ENCODE data around the gene KRT84. TPM values are rescaled to one million over a fixed set of nuclear protein-coding genes. Genes with fewer than 3 reads are reported as not detected.
A peak's percentile ranks its signal among the peaks of the same experiment; 100 is the strongest.
"Not testable (repeated sequence)": the region's sequence is repeated elsewhere in the genome, so short reads cannot be mapped to it uniquely, and the experiment has no call there.

The KRT84 gene
- total RNA-seq, 2 donors from 2014 or later: not detected

DNA sequence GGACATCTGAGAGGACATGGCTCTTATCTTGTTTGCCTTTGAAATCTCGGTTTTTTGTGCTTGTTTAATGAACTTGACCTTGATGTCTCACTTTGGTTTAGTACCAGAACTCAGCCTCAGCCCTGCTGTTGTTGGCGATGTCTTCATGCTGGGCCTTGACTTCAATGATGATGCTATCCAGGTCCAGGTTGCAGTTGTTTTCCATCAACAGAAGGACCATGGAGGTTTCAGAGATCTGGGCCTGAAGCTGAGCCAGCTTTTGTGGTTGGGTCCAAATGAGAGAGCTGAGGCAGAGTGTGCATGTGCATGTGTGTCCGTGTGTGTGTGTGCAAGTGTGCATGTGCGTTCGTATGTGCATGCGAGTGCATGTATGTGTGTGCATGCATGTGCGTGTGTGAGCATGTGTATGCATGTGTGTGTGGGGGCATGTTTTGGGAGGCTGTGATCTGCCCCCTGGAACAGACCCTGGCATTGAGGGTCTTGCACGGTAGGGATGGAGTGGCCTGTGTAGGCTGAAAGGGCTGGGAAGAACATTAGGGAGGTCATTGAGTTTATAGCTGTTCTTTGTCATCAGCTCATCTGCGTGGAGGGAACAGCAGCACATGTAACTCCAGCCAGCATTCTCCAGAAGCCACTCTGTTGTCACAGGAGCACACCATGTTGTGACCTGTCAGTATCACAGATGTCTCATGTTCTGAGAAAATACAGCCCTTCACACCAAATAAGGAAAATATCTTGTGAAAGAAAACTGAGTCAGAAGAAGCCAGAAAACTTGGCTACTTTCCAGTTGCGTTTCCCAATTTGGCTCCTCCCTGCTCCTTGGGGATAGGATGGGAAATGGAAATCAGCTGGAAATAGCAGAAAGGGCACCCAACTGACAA lies 30.7 kb upstream of the KRT84 start:
- no peaks in the 10 kb centered on the region for H3K36me3 Mint-ChIP-seq
- peak overlapping the region in 1 of 2 donors; percentile 33 for H3K27ac Mint-ChIP-seq
- no peak for DNase-seq (ENCODE audit: low spot score in 2 of 2)
- ATAC-seq: no peak
- no peaks in the 10 kb centered on the region for H3K9me3 Mint-ChIP-seq

DNA sequence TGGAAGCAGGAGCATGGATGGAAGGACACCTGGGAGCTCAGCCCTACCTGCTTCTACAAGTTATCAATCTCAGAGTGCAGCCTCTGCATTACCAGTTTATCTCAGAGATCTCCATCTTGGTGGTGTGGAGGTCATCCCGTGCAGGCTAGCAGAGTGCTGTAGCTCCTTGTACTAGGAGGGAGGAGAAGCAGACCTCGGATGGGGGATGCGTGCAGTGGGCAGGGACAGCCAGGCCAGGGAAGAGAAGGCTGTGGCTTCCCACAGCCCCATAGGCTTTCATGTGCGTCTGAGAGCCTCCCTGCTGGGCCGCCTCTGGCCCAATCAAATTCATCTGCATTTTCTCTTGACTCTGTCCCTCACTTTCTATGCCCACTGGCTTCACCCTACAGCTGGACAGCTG lies 29.5 kb upstream of the KRT84 start:
- ATAC-seq: no peak
- DNase-seq (ENCODE audit: low spot score in 2 of 2): no peak
- Mint-ChIP-seq H3K9me3 (no peaks in the 10 kb centered on the region), H3K27ac (no peak overlapping the region), H3K36me3 (no peaks in the 10 kb centered on the region)

DNA sequence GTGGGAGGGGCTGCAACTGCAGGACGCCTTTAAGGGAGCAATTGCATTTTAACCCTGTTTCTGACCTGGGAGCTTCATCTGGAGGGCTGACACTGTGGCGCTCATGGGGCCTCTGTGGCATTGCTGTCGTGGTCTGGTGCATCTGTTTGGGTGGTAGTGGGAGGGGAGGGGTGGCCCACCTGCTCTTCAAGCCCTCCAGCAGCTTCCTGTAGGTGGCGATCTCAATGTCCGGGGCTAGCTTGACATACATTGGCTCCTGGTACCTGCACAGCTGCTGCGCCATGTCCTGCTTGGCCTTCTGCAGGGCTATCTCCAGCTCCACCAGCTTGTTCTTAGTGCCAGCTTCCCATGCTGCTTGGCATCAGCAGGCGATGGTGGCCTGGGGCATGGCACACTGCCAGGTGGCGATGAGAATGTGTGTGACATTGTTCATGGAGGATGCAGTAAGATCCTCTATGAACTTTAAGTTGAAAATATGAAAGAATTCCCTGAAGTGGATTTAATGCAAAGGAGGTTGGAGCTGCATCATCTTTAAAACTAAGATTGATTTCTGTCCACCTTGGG lies 28.4 kb upstream of the KRT84 start:
- no peaks in the 10 kb centered on the region for H3K9me3 Mint-ChIP-seq
- no peak overlapping the region for H3K27ac Mint-ChIP-seq

DNA sequence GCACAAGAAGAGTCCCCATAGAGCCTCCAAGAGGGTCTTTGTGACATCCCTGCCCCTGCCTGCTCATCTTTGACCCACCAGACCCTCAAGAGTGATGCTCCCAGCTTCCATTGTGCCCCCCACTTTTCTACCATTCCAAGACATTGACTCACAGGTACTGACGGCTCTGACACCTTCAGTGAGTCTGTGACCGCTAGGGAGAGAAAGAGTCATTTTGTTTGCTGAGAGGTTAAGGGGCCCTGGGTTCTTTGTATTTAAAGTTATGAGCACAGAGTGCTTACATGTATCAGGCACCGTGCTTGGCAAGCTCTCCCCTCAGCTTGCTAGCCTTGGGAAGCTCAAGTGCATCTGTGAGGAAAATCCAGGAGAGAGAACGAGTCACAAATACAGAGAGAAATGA lies 27.8 kb upstream of the KRT84 start:
- H3K27ac Mint-ChIP-seq: no peak overlapping the region
- no peaks in the 10 kb centered on the region for H3K9me3 Mint-ChIP-seq
- no peak for DNase-seq (ENCODE audit: low spot score in 2 of 2)
- H3K36me3 Mint-ChIP-seq: no peaks in the 10 kb centered on the region
- ATAC-seq: no peak

More for the DNA sequence above, 28.4 kb upstream of the KRT84 start:
- ATAC-seq (no peak), DNase-seq (ENCODE audit: low spot score in 2 of 2) (no peak)
- H3K36me3 Mint-ChIP-seq: no peaks in the 10 kb centered on the region

DNA sequence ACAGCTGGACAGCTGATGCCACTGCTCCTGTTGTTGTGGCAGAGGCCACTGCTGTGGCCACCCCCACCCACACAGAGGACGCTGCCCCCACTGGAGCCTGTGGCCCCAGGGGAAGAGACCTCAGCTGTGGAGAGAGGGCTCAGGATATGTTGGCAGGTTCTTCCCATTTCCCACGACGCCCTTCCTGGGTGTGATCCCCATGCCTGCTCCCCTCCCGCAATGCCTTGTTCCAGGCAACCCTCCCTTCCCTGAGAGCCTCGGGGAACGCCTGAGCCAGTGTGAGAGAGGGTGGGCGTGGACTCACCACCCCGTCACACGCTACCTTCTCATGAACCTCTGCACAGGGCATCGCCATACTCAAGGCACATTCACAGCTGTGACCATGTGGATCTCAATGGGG lies 26.4 kb upstream of the KRT84 start:
- no peaks in the 10 kb centered on the region for H3K36me3 Mint-ChIP-seq
- no peaks in the 10 kb centered on the region for H3K9me3 Mint-ChIP-seq
- peak overlapping the region in 1 of 2 donors; percentile 79 for H3K27ac Mint-ChIP-seq
- no peak for DNase-seq (ENCODE audit: low spot score in 2 of 2)
- ATAC-seq: no peak

DNA sequence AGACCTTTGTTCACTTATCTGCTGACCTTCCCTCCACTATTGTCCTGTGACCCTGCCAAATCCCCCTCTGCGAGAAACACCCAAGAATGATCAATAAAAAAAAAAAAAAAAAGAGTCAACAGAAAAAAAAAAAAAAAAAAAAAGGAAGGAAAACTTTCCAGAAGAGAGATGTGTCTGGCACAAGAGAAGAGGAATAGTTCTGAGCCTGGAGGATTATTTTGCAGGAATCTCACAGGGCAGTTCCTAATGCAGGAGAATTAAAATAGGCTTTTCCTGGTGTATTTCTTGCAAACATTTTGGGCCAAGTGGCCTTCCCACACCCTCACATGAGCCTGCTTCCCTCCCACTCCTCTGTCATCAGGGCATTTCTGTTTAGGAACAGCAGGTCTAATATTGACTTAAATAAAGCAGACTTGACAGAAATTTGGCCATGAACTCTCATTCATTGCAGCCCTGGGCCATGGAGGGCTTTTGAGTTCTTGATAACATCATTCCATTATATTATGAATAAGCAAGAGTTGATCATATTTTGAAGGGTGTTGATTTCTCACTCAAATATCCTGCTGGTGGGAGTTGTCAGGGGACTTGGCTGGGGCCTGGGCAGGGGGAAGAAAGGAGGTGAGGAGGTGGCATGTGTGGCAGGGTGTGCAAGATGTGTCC lies 25.3 kb upstream of the KRT84 start:
- H3K36me3 Mint-ChIP-seq; DNase-seq (ENCODE audit: low spot score in 2 of 2); H3K9me3 Mint-ChIP-seq; H3K27ac Mint-ChIP-seq; ATAC-seq: not testable (repeated sequence)

DNA sequence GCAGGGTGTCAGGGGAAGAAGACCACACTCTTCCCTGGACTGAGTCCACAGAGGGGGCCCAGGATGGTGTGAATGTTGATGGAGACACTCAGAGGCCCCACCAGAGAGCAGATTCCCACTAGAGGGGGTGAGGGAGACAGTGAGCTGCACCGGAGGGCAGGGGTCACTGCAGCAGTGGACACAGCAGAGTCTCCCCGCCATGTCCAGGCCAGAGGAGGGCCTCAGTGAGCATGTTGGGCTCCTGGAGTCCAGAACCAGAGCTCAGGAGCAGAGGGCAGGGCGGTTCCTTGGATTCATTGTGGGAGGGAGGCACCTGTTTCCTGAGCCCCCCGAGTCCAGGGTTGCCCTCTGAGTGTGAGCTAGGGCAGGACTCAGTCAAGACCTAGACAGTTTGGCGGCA lies 22.5 kb upstream of the KRT84 start:
- no peaks in the 10 kb centered on the region for H3K36me3 Mint-ChIP-seq
- DNase-seq (ENCODE audit: low spot score in 2 of 2): no peak
- no peak overlapping the region for H3K27ac Mint-ChIP-seq
- H3K9me3 Mint-ChIP-seq: no peaks in the 10 kb centered on the region
- ATAC-seq: no peak

DNA sequence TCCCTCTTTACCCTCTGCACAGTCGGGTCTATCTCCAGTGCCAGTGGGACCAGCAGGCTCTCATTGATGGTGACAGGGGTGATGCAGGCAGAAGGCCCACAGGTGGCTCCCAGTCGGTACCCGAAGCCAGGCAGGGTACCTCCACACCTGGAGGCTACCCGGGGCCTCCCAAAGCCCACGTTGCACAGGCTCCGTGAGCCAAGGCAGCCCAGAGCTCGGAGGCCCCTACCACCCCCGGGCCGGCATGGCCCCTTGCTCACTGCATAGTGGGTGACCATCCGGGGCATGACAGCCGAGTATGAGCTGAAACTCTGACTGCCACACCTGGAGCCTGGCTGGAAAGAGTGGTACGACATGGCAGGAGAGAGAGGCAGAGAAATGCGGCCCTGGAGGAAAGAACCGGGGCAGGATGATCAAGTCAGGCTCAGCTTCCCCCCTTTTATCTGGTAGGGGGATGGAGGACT lies 20.5 kb upstream of the KRT84 start, which contains the start of gene KRT82:
Gene KRT82 (minus strand): TSS at position 414 of the 464 bp plus-strand sequence. CDS start 58 bp downstream, at position 356.
- ATAC-seq (no peak), DNase-seq (ENCODE audit: low spot score in 2 of 2) (no peak)
- Mint-ChIP-seq H3K9me3 (no peaks in the 10 kb centered on the region), H3K36me3 (no peaks in the 10 kb centered on the region), H3K27ac (peak within 1 kb of the TSS in 1 of 2 donors; percentile 68)

DNA sequence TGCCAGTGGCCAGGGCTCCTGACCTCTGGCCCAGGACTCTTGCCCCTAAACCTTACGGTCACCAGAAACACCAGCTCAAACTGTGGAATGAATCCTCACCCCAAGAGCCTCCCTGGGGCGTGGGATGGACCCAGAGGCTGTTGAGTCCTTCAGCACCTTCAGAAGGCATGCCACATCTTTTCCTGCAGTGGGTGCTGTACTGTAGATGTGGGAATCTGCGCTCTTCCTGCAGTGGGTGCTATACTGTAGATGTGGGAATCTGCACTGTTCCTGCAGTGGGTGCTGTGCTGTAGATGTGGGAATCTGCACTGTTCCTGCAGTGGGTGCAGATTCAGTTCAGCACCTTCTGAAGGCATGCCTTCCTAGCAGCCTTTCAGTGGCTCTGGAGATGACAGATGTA lies 19.5 kb upstream of the KRT84 start:
- Mint-ChIP-seq H3K9me3 (no peaks in the 10 kb centered on the region), H3K36me3 (no peaks in the 10 kb centered on the region), H3K27ac (no peak overlapping the region)
- ATAC-seq (no peak), DNase-seq (ENCODE audit: low spot score in 2 of 2) (no peak)

DNA sequence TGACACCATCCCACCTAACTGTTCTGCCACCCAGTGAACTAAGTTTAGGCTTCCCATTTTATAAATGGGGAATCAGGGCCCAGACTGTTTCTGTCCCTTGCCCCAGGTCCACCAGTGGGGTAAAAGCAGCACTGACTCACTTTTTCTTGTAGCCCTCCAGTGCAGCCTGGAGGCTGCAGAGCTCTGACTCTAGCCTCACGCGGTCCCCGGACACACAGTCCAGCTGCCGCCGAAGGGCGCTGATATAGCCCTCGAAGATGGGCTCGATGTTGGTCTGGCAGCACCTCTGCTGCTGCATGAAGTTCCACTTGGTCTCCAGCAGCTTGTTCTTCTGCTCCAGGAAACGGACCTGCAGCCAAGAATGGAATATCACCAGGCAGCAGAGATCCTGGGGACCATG lies 18.1 kb upstream of the KRT84 start:
- ATAC-seq (no peak), DNase-seq (ENCODE audit: low spot score in 2 of 2) (no peak)
- no peaks in the 10 kb centered on the region for H3K9me3 Mint-ChIP-seq
- H3K27ac Mint-ChIP-seq: no peak overlapping the region
- H3K36me3 Mint-ChIP-seq: no peaks in the 10 kb centered on the region

DNA sequence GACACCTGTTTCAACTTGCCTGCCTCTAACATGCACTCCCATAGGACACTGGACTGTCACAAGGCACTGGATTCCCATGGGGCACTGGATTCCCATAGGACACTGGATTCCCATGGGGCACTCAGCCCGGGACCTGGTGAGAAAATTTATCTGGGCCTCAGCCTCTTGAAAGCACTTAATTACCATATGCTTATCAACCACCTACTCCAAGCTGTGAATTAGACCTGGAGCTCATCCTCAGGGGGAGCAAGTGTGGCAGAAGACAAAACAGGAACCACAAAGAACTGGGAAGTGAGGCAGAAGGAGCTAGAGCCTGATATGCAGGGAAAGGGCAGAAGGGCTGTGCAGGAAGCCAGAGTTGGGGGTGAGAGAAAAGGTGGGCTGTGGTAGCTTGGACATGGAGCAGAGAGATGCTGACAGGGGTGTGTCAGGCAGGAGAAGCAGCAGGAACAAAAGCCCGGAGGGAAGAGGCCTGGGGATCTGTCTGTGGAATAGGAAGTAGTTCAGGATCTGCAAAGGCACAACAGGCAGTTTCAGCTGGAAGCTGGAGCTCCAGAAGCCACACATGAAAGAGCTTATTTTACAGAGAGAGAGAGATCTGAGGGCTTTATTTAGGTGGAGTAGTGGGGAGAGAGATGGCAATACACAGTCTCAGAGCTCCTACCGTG lies 17.6 kb upstream of the KRT84 start:
- no peak for ATAC-seq
- H3K36me3 Mint-ChIP-seq: no peaks in the 10 kb centered on the region
- H3K9me3 Mint-ChIP-seq: no peaks in the 10 kb centered on the region
- peak overlapping the region in 1 of 2 donors; percentile 44 for H3K27ac Mint-ChIP-seq
- no peak for DNase-seq (ENCODE audit: low spot score in 2 of 2)

DNA sequence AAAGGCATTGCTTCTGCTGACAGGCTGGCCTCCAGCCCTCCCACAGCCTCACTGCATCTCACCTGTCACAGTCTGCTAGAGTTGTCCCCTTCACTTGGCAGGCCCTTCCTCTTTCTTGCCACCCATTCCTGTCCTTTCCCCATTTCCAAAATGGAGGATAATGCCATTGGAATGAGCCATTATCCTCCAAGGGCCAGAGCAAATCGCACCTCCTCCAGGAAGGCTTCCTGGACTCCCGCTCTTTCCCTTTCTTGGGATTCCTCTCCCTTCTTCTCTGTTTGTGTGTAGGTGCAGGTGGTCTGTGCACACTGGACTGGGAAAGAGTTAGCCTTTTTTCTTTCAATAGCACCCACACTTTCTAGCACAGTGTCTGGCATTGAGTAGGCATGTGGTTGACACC lies 16.9 kb upstream of the KRT84 start:
- Mint-ChIP-seq H3K27ac (no peak overlapping the region), H3K36me3 (no peaks in the 10 kb centered on the region), H3K9me3 (no peaks in the 10 kb centered on the region)
- ATAC-seq: no peak
- DNase-seq (ENCODE audit: low spot score in 2 of 2): no peak

DNA sequence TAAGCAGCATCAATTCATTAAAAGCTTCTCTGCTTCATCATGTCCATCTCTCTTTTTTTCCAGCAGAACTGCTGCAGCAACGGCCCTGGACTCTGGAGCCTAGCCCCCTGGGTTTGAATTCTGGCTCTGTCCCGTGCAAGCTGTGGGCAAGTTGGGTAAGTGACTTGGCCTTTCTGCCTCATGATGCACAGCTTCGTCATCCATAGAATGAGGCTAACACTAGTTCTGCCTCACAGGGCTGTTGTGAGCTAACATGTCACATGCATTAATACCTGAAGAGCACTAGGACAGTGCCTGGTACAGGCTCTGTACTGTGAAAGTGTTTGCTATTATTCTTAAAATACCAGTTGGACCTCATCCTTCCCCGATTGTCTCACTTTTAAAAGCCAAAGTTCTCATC lies 16.5 kb upstream of the KRT84 start:
- H3K9me3 Mint-ChIP-seq: no peaks in the 10 kb centered on the region
- no peak overlapping the region for H3K27ac Mint-ChIP-seq
- H3K36me3 Mint-ChIP-seq: no peaks in the 10 kb centered on the region
- ATAC-seq: no peak
- DNase-seq (ENCODE audit: low spot score in 2 of 2): no peak

DNA sequence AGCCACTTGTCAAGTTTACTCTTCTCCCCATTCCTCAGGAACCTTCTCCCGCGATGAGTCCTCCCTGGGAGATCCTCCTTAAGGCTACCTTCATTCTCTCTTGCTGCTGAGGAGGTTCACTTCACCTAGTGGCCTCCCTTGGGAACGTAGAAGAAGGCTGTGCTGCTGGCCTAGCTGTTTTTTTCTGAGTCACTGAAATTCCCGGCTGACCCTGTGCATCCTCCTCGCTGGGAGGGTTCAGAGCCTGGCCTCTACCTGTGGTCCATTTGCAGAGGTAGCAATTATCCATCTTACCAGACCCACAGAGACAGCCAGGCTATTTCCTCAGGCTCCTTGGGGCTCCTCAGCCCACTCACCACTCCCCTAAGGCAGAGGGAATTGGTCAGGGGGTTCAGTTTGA lies 16.1 kb upstream of the KRT84 start:
- ATAC-seq: no peak
- no peak overlapping the region for H3K27ac Mint-ChIP-seq
- no peak for DNase-seq (ENCODE audit: low spot score in 2 of 2)
- no peaks in the 10 kb centered on the region for H3K36me3 Mint-ChIP-seq
- H3K9me3 Mint-ChIP-seq: no peaks in the 10 kb centered on the region

DNA sequence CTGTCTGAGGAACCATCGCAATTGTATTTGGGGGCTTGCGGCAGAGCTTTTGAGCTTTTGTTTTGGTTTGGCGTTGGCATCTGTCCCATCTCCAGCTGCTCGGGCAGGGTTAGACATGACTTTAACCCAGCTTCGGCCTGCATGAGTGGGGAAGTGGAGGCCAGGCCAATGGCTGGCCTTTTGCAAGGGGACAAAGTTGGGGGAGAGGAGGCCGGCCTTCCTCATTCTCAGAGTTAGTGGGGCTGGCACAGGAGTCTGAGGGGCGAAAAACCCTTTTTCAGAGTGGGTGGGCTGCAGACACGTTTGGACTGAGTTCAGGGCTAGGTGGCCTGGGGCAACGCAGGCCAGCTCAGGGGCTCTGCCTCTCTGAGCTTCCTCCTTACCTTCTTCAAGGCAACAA lies 15.5 kb upstream of the KRT84 start:
- no peak for ATAC-seq

DNA sequence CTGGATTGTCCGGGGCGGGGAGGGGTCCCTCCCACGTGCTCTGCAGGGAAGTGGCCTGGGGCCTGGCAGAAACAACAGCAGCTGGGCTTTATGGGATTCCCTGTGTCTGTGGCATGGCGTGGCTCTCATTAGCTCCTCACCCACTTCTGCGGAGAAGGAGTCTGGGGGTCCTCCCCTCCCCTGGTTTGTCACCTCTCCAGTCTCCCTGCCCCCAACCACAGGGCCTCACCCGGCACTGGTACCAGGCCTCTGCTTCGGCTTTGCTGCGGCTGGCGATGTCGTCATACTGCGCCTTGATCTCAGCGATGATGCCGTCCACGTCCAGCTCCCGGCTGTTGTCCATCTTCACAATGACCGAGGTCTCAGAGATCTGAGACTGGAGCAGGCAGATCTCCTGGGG lies 14.3 kb upstream of the KRT84 start:
- Mint-ChIP-seq H3K36me3 (no peaks in the 10 kb centered on the region), H3K9me3 (no peaks in the 10 kb centered on the region), H3K27ac (peak overlapping the region in 1 of 2 donors; percentile 40)
- DNase-seq (ENCODE audit: low spot score in 2 of 2): no peak
- no peak for ATAC-seq

More for the DNA sequence above, 15.5 kb upstream of the KRT84 start:
- no peaks in the 10 kb centered on the region for H3K36me3 Mint-ChIP-seq
- no peak overlapping the region for H3K27ac Mint-ChIP-seq
- H3K9me3 Mint-ChIP-seq: no peaks in the 10 kb centered on the region
- no peak for DNase-seq (ENCODE audit: low spot score in 2 of 2)

DNA sequence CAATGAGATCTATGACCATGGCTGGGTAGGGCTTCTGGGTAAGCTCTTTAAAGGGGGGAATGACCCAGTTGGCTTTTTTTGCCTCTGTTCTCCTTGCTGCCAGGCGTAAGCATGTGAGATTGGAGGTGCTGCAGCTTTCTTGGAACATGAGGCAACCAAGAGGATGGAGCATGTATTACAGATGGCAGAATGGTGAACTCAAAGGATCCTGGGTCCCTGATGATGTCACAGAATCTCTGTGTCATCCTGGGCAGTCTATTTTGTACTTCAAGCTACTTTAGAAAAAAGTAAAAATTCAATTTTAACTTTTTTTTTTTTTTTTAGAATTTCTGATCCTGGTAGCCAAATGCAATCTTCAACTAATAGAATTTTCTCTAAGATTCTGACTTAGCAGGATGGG lies 12.7 kb upstream of the KRT84 start:
- no peak for ATAC-seq
- no peaks in the 10 kb centered on the region for H3K9me3 Mint-ChIP-seq
- no peak for DNase-seq (ENCODE audit: low spot score in 2 of 2)
- no peaks in the 10 kb centered on the region for H3K36me3 Mint-ChIP-seq
- H3K27ac Mint-ChIP-seq: no peak overlapping the region

Data from activated naive CD4-positive, alpha-beta T cell treated with anti-CD3 and anti-CD28 coated beads, Interleukin-2, amount 50 U/mL, for 72 hours (primary cell).